HG03565 (cell line): ENCODE results near the gene RNF130.

ENCODE experiments used
- ATAC-seq: cut with Tn5 transposase; IDR thresholded peaks from one replicate; pipeline ENCODE4 v1.9.1; 2021; ENCODE audit warnings: mild to moderate bottlenecking, moderate library complexity; ENCODE audit not compliant: unreplicated experiment

Gene RNF130, protein sequence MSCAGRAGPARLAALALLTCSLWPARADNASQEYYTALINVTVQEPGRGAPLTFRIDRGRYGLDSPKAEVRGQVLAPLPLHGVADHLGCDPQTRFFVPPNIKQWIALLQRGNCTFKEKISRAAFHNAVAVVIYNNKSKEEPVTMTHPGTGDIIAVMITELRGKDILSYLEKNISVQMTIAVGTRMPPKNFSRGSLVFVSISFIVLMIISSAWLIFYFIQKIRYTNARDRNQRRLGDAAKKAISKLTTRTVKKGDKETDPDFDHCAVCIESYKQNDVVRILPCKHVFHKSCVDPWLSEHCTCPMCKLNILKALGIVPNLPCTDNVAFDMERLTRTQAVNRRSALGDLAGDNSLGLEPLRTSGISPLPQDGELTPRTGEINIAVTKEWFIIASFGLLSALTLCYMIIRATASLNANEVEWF

GRCh38 chr5:180071531-180072255, at the start of gene RNF130:
RNF130 (minus strand) TSS chr5:180071759; CDS start chr5:180071702, 57 bp downstream.
- peak; percentile 52 for ATAC-seq

- no peak for ATAC-seq
Observed at GRCh38 chr5:180120237-180121101, 48.9 kb upstream of the RNF130 start.

DNA sequence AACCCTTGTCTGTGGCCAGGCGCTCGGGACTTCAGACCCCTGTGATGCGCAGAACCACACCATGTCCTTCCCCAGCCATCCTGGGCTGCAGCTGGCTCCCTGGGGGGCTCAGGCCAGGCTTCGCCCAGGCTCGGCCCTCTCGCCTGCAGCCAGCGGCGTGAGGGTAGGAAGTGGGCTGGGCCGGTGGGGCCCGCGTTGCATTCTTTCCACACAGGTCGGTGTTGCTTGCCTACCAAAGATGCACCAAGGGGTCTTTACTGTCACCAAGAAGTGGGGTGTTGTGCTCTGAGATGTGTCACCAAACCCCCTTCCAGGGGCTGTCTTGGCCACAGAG, 48.3 kb upstream of the RNF130 start:
- no peak for ATAC-seq

- ATAC-seq, result no peak
Observed at GRCh38 chr5:180119031-180119902, 47.7 kb upstream of the RNF130 start.

DNA sequence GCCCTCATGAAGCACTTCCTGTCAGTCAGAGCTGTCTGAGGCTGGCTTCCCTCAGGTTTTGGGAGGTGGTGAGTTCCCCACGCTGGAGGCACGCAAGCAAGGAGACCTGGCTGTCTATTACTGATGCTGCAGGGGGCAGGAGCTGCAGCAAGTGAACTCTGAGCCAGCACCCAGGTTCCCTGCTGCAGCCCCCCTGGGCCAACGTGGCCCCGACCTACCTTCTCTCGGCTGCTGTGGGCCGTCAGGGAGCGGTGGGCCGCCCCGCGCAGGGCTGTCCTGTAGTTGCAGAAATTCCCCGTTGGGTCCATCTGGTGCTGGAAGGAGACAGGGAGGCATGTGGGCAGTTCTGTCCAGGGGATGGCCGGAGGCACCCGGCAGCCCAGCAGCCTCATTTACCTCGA, 46.8 kb upstream of the RNF130 start:
- no peak for ATAC-seq

DNA sequence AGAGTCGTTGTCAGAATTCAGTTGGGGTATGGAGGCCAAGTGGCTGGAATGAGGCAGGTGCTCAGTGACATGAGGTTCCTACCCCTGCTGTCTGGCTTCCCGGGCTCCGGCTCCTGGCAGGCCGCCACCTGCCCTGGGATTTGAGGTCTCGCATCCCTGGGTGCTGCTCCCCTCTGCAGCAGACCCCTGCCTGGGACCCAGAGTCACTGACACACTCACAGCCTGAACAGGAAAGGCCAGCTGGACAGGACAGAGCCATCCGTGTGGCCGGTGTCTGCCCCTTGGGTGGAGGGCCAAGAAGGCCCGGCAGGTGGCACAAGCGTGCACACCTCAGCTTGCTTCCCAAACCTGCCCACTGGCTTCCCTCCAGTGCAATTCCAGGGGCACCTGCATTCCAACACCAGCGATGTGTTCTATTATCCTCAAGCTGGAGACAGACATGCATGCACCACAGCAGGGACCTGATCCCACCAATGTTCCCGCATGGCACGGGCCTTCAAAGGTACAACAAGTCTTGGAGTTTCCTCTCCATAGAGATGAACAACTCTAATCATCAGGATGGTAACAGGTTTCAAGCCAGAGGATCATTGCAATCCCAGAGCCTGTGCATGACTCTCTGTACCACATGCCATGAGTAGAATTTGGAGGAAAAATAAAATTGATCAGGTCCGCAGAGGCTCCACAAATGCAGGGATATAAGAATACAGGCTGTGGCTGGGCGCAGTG, 45.6 kb upstream of the RNF130 start:
- no peak for ATAC-seq

- no peak for ATAC-seq
Observed at GRCh38 chr5:180116077-180116999, 44.8 kb upstream of the RNF130 start.

DNA sequence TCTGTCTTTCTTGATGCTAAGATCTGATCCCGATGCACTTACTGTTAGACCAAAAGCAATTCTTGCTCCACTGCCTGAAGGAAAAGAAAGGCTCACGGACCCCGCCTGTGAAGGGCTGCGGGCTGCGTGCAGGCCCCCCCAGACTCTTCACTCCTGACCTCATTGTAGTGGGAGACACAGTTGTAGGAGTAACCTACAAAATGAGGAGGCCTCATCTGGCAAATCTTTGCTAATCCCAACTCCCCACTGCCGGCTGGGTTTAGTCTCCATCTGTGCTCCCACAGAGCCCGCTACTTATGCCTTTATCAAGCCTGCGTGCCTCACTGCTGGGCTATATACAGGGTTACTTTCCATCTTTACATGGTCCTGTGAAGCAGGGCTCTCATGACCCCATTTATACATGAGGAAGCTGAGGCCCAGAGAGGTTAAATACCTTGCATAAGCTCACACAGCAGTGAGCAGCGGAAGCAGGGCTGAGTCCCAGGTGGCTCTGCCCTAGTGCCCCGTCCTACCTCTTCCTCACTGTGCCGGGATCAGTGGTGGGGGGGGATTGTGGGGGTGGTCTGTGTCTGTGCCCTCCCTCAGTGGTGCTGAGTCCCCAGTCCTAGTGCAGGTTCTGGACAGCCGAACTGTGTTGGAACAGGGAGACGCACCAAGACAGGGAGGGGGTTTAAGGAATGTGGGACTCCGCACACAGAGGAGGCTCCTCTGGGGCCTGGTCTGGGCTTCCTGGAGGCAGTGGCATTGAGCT, 43.9 kb upstream of the RNF130 start:
- ATAC-seq, result no peak

GRCh38 chr5:180114304-180115003, 42.9 kb upstream of the RNF130 start:
- ATAC-seq, result no peak

- ATAC-seq, result no peak
Observed at GRCh38 chr5:180113660-180114303, 42.2 kb upstream of the RNF130 start.

DNA sequence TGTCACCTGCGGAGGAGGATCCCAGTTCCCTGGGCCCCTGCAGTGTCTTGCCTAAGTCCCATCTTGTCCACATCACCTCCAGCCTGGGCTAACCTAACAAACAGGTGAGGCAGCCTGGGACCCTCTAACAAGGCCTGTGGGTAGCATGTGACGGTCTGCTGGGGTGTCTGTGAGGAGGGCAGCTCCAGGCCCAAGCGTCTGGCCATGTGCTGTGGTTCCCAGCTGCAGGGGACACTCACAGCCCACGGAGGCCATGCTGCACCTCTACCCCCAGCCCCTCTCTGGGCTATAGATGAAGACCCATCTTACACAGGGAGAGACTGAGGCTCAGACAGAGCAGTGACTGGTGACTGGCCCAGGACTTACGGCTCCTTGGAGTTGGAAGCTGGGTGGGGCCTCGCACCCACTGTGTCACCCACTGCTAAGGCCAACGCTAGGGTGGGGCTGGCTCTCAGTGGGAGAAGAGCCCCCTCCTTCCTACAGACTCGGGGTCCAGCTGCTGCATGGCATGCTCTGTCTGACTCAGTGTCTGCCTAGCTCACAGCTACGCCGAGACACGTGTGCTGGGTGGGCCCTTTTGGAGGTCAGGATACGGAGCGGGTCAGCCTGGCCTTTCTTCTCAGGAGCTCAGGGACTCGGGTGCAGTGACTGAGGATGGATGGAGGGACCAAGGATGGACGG, 40.8 kb upstream of the RNF130 start:
- no peak for ATAC-seq

GRCh38 chr5:180111273-180112002, 39.9 kb upstream of the RNF130 start:
- no peak for ATAC-seq

- no peak for ATAC-seq
Observed at GRCh38 chr5:180109920-180110319, 38.4 kb upstream of the RNF130 start.

DNA sequence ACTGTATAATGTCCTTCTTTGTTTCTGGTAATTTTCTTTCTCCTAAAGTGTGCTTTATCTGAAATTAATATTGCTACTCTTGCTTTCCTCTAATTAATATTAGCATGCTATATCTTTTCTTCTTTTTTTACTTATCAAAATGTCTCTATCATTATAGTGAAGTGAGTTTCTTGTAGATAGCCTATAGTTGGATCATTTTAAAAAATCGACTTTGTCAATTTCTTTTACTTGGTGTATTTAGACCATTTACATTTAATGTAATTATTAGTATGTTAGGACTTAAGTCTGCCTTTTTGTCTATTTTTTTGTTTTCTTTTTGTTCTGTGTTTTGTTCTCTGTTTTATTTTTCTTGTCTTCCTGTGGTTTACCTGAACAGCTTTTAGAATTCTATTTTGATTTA, 35.4 kb upstream of the RNF130 start:
- ATAC-seq, result no peak

DNA sequence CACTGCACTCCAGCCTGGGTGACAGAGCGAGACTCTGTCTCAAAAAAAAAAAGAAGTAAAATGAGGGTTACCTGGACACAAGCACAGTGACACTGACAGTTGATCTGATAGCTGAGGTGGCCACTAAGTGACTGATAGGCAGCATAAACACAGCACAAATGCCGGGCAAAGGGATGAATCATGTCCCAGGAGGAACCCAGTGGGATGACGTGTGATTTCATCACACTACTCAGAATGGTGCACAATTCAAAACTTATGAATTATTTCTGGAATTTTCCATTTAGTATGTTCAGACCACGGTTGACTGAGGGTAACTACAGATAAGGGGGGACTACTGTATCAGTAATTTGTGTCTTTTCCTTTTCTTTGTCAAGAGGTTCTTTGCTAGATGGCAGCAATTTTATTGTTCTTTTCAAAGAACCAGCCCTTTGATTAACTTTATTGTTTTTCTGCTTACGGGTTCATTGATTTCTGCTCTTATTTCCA, 34.3 kb upstream of the RNF130 start:
- ATAC-seq, result no peak

GRCh38 chr5:180104168-180104530, 32.6 kb upstream of the RNF130 start:
- no peak for ATAC-seq
